DND-41 (cell line): Measurements from ENCODE around the gene OR1K1.

ENCODE experiments used
- CTCF ChIP-seq: IDR thresholded peaks from 2 replicates; pipeline ENCODE4 v1.5.1; 2012; ENCODE audit warnings: borderline replicate concordance, low read length, moderate library complexity, mild to moderate bottlenecking; ENCODE audit not compliant: poor library complexity, severe bottlenecking; ENCODE audit errors: extremely low read depth
- EZH2 ChIP-seq: IDR thresholded peaks from 3 replicates; pipeline ENCODE4 v1.6.1; 2012; ENCODE audit warnings: borderline replicate concordance, low read depth, mild to moderate bottlenecking, moderate library complexity, low read length, inconsistent platforms; ENCODE audit not compliant: severe bottlenecking

- TF ChIP-seq CTCF (peak; percentile 62), EZH2 (no peak)
Observed at GRCh38 chr9:122835313-122835731, 35.4 kb downstream of the OR1K1 start.
